ENCODE results near the gene PRAC1. TPM values are rescaled to one million over a fixed set of nuclear protein-coding genes. Genes with fewer than 3 reads are reported as not detected.

The PRAC1 gene
- polyA plus RNA-seq, 1 of the 3 experiments (the other 2 are of a cell fraction), result not detected

DNA sequence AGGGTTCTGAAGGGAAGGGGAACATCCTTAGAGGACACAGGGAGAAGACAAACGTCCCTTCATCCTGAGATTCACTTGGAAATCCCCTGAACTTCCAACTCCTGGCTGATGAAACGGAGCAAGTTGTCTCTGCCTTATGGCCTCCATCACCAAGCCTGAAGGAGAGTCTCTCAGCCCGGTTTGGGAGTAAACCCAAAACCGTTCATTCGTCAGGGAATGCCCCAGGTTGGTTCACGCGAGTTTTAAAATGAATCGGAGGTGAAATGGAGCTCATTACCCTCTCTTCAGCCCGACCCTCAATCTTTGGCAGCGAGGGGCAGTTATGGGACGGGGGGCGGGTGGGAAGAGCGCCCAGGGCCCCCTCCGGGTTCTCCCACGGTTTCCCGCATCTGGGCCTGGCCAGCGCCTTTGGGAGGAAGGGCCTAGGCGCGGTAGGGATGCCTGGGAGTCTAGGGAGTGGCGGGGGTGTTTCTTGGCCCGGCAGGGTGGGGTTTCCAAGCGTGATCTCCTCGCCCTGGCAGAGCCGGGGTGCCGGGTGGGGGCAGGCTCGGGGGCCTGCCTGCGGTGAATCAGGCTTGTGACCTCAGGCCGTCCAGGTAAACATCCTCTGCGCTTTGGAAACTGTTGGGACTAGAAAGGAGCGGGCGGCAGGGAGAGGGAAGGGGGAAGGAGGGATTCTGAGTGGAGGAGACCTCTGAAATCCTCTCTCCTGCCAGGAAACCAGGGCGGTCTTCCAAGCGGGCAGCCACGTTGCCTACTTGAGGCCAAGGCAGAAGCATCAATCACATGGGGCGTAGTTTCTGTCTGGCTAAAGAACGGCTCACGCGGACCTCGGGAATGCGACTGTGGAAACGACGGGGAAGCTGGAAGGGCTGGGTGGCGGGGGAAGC is 30.3 kb upstream of the PRAC1 start:
- Histone ChIP-seq H3K4me2 (no peak overlapping the region), H3K27me3 (ENCODE audit: insufficient read depth) (peaks cover 100% of the 10 kb centered on the region), H3K9me2 (no peaks in the 10 kb centered on the region), H3K9me3 (no peaks in the 10 kb centered on the region; the same call in 1 of the 2 replicates), H3K4me1 (ENCODE audit: control insufficient read depth in 1 of 2, insufficient read depth in 2 of 2, low read depth in 1 of 2, low read length in 1 of 2) (no peaks in the 10 kb centered on the region), H2AFZ (ENCODE audit: low read depth) (no peak overlapping the region), H3K27ac (ENCODE audit: low read depth in 2 of 2, low read length in 1 of 2) (no peak overlapping the region), H3K79me2 (ENCODE audit: insufficient read depth) (no peaks in the 10 kb centered on the region), H3K4me3 (ENCODE audit: low read depth in 2 of 2, low read length in 1 of 2) (no peak overlapping the region), H3K36me3 (replicated peaks in 1 of 2; ENCODE audit: control insufficient read depth in 1 of 2, insufficient read depth in 2 of 2, low read length in 1 of 2) (no peaks in the 10 kb centered on the region), H3F3A (replicated peaks; ENCODE audit: insufficient read depth) (no peaks in the 10 kb centered on the region), H4K20me1 (ENCODE audit: insufficient read depth) (no peaks in the 10 kb centered on the region), H3K9ac (no peak overlapping the region)
- no peak for TF ChIP-seq TCF12 (IDR thresholded peaks at IDR 0.05)
- no peak for TF ChIP-seq TEAD4 (IDR thresholded peaks at IDR 0.05; ENCODE audit: borderline replicate concordance, insufficient read depth)
- TF ChIP-seq, protein P1, sequence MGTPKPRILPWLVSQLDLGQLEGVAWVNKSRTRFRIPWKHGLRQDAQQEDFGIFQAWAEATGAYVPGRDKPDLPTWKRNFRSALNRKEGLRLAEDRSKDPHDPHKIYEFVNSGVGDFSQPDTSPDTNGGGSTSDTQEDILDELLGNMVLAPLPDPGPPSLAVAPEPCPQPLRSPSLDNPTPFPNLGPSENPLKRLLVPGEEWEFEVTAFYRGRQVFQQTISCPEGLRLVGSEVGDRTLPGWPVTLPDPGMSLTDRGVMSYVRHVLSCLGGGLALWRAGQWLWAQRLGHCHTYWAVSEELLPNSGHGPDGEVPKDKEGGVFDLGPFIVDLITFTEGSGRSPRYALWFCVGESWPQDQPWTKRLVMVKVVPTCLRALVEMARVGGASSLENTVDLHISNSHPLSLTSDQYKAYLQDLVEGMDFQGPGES (IDR thresholded peaks at IDR 0.05; ENCODE audit: low read depth, low read length), result no peak
- no peak for TF ChIP-seq GATA2 (CRISPR knock-in tag; IDR thresholded peaks at IDR 0.05)
- TF ChIP-seq ELF1 (IDR thresholded peaks at IDR 0.05), result no peak
- TF ChIP-seq CHD2 (IDR thresholded peaks at IDR 0.05; ENCODE audit: low read length, partially characterized antibody), result no peak
- TF ChIP-seq, protein P2, sequence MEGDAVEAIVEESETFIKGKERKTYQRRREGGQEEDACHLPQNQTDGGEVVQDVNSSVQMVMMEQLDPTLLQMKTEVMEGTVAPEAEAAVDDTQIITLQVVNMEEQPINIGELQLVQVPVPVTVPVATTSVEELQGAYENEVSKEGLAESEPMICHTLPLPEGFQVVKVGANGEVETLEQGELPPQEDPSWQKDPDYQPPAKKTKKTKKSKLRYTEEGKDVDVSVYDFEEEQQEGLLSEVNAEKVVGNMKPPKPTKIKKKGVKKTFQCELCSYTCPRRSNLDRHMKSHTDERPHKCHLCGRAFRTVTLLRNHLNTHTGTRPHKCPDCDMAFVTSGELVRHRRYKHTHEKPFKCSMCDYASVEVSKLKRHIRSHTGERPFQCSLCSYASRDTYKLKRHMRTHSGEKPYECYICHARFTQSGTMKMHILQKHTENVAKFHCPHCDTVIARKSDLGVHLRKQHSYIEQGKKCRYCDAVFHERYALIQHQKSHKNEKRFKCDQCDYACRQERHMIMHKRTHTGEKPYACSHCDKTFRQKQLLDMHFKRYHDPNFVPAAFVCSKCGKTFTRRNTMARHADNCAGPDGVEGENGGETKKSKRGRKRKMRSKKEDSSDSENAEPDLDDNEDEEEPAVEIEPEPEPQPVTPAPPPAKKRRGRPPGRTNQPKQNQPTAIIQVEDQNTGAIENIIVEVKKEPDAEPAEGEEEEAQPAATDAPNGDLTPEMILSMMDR (IDR thresholded peaks at IDR 0.05), result no peak
- no peak for TF ChIP-seq RAD21 (IDR thresholded peaks at IDR 0.05; ENCODE audit: low read length)
- TF ChIP-seq MEF2A (IDR thresholded peaks at IDR 0.05; ENCODE audit: borderline replicate concordance, low read depth), result no peak
- TF ChIP-seq, protein P3, sequence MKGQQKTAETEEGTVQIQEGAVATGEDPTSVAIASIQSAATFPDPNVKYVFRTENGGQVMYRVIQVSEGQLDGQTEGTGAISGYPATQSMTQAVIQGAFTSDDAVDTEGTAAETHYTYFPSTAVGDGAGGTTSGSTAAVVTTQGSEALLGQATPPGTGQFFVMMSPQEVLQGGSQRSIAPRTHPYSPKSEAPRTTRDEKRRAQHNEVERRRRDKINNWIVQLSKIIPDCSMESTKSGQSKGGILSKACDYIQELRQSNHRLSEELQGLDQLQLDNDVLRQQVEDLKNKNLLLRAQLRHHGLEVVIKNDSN (IDR thresholded peaks at IDR 0.05; ENCODE audit: borderline replicate concordance, low read depth), result no peak
- TF ChIP-seq, protein P4, sequence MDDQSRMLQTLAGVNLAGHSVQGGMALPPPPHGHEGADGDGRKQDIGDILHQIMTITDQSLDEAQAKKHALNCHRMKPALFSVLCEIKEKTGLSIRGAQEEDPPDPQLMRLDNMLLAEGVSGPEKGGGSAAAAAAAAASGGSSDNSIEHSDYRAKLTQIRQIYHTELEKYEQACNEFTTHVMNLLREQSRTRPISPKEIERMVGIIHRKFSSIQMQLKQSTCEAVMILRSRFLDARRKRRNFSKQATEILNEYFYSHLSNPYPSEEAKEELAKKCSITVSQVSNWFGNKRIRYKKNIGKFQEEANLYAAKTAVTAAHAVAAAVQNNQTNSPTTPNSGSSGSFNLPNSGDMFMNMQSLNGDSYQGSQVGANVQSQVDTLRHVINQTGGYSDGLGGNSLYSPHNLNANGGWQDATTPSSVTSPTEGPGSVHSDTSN (IDR thresholded peaks at IDR 0.05), result no peak
- TF ChIP-seq, protein P5, sequence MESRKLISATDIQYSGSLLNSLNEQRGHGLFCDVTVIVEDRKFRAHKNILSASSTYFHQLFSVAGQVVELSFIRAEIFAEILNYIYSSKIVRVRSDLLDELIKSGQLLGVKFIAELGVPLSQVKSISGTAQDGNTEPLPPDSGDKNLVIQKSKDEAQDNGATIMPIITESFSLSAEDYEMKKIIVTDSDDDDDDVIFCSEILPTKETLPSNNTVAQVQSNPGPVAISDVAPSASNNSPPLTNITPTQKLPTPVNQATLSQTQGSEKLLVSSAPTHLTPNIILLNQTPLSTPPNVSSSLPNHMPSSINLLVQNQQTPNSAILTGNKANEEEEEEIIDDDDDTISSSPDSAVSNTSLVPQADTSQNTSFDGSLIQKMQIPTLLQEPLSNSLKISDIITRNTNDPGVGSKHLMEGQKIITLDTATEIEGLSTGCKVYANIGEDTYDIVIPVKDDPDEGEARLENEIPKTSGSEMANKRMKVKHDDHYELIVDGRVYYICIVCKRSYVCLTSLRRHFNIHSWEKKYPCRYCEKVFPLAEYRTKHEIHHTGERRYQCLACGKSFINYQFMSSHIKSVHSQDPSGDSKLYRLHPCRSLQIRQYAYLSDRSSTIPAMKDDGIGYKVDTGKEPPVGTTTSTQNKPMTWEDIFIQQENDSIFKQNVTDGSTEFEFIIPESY (IDR thresholded peaks at IDR 0.05; ENCODE audit: borderline replicate concordance, low read depth), result no peak
- CTCF ChIA-PET, result interaction anchor here (1.1 to 5.3 kb wide), 3 partner anchors 28 to 280 kb away, joined by 4 to 29 read pairs (median 17); no protein-coding TSS in a partner anchor
- POLR2A ChIA-PET, result no interaction called here
- WGBS (ENCODE audit: low lambda C conversion rate), result 14% methylated on average over 38 of the region's 43 CpGs
- no peak for DNase-seq

Data from SK-N-SH (cell line).